Posterior vena cava (tissue), 2 donors: ENCODE results near the gene QPCTL. TPM values are rescaled to one million over a fixed set of nuclear protein-coding genes. Genes with fewer than 3 reads are reported as not detected.
"Not testable (repeated sequence)": the region's sequence is repeated elsewhere in the genome, so short reads cannot be mapped to it uniquely, and the experiment has no call there.

Experiments
- DNase-seq: peaks from one replicate; pipeline ENCODE4 v3.0.0-alpha.2; 2020; ENCODE audit warnings: low spot score
- intact Hi-C, 2 donors: fragments of 100-400 bp; cut with DNase I; formaldehyde crosslinking; loops; one replicate each; pipeline versions ENCODE4 v1.14.1 to v1.14.2; 2022 to 2023
- total RNA-seq, 2 donors: library from RNA; stranded (reverse); fragmentation: NEBNext Ultra II Directional; extraction: Animal tissue kit (Norgen Biotek cat#: 25700); gene quantifications; one replicate each; pipeline ENCODE4 v1.2.1, GENCODE V29; 2021
- donor health status: DM: yes; HTN: yes; CAD: no.
- donor health status: DM: yes; HTN: yes; CAD: no.

Gene QPCTL
- total RNA-seq, 2 donors from 2014 or later = 3.1 to 4.5 TPM

DNA sequence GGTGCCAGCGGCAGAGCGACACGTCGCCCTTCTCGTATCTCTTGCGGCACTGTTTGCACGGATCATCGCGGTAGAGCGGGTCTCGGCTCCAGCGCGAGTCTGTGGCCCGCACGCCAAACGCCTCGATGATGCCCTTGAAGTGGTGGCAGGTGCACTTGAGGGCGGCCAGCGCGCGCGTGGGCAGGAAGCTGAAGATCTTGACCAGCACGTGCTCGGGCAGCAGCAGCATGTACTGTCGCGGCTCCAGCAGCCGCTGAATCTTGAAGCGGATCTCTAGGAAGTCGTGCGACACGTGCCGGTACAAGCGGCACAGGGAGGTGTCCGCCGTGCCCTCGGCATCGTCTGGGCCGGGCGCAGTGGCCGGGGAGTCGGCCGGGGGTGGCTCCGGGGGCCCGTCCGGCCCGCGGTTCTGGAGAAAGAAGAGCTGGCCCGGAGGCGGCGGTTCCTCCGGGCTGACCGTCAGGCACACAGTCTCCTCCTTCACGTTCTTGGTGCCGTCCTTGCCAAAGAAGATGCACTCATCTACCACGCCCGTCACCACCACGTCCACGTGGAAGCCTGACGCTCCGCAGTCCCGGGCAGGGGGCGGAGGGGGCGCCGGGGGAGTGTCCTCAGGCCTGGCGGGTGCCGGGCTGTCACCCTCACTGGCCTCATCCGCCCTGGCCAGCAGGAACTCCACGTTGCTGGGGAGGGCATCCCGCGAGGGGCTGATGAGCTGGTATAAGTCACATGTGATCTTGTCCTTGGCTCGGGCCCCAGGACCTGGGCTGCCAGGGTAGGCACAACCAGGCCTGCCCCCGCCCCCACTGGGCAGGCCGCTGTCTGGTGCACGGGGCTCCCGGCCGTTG is 19.6 kb downstream of the QPCTL start:
- intact Hi-C loops = loop anchor here in 1 of 2 donors (10.0 kb wide), 1 partner anchor 83 kb away; the partner anchor contains the start of gene DMWD

DNA sequence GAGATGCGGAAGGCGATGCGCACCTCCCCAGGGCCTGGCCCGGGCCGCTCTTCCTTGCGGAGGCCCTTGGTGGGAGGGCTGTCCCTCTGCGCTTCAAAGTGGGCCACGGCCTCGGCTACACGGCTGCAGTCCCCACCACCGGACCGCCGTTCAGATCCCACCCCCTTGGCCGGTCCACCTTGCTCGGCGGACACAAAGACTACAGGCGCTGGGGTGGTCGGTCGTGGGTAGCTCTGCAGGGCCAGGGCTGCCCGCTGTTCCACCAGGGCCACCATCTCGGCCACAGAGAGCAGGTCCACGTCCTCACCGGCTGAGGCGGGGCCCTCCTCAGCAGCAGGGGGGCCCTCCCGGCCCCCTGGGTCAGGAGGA is 20.2 kb downstream of the QPCTL start:
- intact Hi-C loops = loop anchor here in 1 of 2 donors (10.0 kb wide), 1 partner anchor 82 kb away; the partner anchor contains the start of gene DMWD
- no peak for DNase-seq

More for the DNA sequence above, 19.6 kb downstream of the QPCTL start:
- no peak for DNase-seq

DNA sequence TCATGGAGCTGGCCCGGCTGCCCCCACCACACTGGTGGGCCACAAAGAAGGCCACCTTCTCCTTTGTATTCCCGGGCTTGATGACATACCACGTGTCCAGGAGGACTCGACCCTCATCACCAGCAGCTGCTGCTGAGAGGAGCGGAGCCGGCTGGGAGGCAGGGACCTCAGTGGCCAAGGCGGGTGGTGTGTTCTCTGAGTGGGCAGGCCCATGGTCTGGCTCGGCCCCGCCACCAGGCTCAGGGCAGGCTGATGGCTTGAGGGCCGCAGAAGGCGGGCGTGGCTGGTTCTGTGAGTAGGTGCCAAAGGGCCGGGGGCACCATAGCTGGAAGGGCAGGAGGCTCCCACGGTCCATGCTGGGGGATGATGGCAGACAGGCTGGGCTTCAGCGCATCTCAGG is 20.7 kb downstream of the QPCTL start:
- no peak for DNase-seq
- intact Hi-C loops = loop anchor here in 1 of 2 donors (10.0 kb wide), 1 partner anchor 82 kb away; the partner anchor contains the start of gene DMWD

DNA sequence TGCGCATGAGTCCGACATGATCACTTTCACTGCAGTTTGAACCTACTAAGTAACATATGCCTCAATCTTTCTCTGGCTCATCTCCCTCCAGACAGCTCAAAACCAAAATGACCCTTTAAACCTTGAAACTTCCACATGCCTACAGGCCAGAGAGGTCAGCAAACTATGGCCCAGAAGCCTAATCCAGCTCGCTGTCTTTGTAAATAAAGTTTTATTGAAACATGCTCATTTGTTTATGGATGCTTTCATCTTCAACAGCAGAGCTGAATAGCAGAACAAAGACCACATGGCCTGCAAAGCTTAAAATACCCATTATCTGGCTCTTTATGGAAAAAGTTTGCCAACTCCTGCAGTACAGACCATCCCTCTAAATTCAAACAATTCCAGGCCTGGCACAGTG is 22.7 kb downstream of the QPCTL start:
- intact Hi-C loops = loop anchor here in 1 of 2 donors (10.0 kb wide), 1 partner anchor 80 kb away; the partner anchor contains the start of gene DMWD
- DNase-seq = no peak

DNA sequence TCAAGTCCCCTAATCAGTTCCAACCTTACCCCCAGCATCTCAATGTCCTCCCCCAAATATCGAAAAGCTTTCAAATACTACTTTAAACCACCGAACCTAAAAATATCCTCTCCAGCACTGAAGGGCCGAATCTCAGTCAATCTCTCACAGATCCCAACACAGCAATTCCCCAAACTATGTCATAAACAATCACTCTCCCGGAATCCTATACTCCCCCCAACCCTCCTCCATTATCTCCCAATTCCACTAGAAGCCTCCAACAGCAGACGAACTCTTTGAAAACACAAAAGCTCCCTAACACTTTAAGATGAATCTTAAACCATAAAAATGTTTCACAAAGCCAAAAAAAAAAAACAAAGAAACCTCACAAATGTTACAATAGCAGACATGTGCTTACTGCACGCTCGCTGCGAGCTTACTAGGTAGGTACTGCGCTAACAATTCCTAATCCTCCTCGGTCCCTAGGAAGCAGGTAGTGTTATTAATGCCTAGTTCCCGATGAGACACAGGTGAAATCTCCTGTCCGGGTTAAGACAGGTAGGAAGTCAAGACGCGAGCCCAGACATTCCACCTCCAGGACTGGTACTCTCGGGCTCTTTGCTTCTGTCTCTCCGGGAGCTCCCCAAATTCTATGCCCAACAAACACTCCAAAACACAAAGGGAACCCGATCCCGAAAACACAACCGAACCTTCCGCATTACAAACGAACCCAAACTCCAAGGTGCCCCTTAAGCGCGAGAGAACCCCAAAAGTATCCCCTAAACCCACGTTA is 24.1 kb downstream of the QPCTL start:
- no peak for DNase-seq
- intact Hi-C loops = loop anchor here in 1 of 2 donors (10.0 kb wide), 1 partner anchor 78 kb away; the partner anchor contains the start of gene DMWD

DNA sequence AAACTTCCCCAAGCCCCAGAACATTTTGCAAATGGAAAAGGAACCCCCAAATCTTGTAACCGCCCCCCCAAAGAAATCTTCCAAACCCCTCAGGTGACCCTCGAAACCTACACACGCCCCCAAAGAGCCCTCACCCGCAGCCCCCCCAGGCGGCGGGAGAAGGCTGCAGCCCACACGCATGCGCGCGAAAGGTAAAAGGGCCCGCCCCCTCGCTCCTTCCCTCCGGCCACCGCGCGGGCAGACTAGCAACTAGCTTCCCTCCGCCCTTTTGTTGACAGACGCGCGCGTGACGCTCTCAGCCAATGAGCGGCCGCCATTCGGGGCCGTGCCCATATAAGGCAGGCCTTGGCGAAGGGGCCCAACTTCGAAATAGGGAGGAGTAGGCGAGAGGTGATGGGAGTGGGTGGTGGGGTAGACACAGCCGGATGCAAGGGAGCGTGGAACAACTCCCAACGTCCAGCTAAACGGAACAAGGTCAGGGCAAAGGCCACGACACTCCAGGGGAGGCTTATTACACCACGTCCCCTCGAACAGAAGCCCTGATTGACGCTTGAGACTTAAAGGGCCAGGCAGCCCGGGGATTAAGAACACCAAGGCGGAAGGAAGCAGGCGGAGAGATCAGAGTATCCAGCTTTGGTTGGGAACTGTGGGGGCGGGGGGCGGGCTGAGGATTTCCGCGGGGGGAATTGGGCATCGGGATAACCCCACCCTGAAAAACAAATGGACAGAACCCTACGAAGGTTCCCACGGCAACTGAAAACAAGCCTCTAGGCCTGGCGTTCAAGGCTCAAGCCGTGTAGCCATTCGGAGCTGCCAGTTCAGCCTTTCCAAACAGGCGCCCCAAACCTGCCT is 24.9 kb downstream of the QPCTL start:
- DNase-seq = peak; percentile 100

DNA sequence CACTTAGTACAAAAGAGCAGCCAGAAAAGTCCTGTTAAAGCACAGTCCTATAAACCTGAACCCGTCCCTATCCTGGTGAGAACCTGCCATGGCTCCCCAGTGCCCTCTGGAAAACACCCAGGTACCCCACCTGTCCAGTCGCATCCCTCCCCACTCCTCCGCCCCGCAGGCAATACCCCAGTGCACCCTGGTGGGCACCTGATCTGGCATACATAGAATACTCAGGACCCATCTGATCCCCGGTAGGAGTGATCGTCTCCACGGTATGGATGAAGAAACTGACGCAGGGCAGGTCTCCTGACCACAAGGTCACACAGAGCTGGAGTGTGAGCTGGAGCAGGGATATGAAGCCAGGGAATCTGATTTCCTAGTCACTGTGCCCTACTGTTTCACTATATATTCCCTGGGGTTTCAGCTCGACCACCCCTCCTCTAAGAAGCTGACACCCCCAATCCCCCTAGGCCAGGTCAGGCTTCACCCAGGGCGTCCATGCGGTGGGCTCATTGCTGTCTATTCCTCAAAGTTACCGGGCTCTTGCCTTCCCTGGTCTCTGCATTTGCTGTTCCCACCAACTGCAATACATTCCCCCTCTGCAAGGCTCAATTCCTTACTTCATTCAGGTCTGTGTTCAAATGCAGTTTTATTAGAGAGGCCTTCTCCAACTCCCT is 25.7 kb downstream of the QPCTL start:
- DNase-seq = no peak

More for the DNA sequence above, 24.9 kb downstream of the QPCTL start:
- intact Hi-C loops = loop anchor here in 1 of 2 donors (10.0 kb wide), 1 partner anchor 77 kb away; the partner anchor contains the start of gene DMWD

DNA sequence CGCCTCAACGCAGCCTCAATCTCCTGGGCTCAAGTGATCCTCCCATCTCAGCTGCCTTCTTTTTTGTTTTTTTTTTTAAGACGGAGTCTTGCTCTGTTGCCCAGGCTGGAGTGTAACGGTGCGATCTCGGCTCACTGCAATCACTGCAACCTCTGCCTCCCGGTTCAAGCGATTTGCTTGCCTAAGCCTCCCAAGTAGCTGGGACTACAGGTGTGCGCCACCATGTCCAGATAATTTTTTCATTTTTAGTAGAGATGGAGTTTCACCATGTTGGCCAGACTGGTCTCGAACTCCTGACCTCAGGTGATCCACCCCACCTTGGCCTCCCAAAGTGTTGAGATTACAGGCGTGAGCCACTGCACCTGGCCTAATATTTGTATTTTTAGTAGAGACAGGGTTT is 27.6 kb downstream of the QPCTL start:
- DNase-seq, intact Hi-C loops: not testable (repeated sequence)

More for the DNA sequence above, 25.7 kb downstream of the QPCTL start:
- intact Hi-C loops = loop anchor here in 1 of 2 donors (10.0 kb wide), 1 partner anchor 77 kb away; the partner anchor contains the start of gene DMWD

DNA sequence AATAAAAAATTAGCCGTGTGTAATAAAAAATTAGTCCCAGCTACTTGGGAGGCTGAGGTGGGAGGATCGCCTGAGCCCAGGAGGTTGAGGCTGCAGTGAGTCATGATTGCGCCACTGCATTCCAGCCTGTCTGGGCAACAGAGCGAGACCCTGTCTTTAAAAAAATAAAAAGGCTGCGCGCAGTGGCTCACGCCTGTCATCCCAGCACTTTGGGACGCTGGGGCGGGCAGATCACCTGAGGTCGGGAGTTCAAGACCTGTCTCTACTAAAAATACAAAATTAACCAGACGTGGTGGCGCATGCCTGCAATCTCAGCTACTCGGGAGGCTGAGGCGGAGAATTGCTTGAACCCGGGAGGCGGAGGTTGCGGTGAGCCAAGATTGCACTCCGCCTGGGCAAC is 36.2 kb downstream of the QPCTL start:
- DNase-seq, intact Hi-C loops: not testable (repeated sequence)

DNA sequence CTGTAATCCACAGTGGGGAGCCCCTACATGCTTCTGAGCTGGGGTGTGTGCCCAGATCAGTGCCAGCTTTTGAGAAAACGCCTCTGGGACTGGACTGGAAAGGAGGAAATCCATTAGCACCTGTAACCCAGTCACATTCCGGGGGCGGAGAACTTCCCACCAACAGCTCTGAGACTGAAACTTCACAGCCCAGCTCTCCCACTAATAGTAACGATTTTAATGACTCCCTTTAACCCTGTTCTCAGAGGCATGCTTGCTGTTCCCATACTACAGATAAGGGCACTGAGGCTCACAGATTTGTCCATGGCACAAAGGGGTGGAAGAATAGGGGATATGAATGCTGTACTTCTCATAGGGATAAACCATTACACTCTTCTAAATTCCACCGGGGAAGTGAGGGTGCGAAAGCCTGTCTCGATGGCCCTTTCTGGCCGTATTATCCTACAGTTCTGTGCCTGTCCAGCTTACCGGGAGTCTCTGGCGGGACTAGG is 37.4 kb downstream of the QPCTL start:
- intact Hi-C loops = no loop called here
- DNase-seq = no peak

DNA sequence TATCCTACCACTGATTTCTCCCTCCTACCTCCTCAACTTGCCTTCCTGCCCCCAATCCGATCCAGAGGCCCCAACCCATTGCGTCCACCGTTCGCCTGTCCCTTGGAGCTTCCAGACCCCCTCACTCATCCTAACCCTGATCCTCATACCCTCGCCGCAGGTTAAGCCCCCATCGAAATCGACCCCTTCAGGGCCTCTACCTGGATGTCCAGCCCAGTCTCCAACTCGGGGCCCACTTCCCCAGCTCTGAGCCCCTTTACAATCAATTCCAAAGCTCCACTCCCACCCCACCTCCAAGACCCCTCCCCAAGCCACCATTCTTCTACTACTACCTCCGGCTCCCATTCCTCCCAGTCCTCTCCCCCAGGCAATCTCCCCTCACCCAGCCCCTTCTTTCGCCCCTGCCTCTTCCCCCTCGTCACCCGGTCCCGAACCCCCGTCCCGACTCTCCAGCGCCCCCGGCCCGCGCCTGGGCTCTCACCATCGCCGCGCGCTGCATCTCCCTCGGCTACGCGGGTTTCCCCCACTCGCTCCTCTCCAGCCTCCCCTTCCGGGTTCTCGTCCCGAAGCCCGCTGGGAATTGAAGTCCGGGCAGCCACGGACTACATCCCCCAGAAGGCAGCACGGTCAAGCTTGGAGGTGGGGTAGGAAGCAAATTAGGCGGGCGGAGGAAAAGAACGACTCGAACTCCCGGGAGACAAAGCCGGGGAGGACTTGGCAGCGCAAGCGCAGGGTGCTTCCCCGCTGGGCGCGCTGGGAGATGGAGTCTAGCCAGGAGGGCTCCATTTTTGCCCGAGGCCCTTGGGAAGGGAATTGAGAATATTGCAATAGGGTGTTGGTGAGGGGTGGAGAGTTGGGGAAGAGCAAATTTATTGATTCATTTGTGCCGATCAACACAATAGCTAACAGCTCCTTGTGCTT is 38.2 kb downstream of the QPCTL start, which contains the start of gene FBXO46:
Gene FBXO46 (minus strand): TSS at position 529 of the 921 bp plus-strand sequence. CDS start 17,401 bp downstream, outside the sequence.
- intact Hi-C loops = no loop called here
- DNase-seq = peak; percentile 98

DNA sequence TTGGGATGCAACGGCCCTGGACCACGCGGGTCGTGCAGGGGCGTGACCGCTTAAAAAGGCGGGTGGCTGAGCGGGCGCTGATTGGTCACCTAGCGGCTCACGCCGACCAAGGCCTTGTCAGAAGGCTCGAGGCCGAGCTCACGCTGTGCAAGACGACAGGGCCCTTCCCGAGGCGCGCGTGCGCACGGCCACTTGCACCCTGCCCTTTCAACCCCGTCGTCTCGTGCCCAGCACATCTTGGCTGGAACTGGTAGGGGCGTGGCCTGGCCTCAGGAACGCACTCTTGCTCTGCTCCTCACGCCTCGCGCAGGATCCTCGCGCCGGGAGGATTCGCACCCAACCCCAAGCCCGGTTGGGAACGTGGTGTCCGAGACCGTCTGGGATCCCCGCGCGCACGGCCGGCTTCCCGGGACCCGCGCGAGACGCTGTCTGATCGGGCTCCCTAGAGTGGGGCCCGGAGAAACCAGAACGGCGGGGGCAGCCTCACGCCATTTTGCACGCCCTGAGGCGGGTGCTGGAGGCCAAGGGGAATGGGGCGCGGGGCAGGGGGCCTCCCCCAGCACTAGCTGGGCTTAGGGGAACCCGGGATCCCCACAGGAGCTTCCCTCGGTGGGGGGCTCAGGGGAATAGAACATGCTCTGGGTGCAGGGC is 40.8 kb downstream of the QPCTL start, which contains the start of gene MEIOSIN:
Gene MEIOSIN (plus strand): TSS at position 280 of the 651 bp plus-strand sequence. CDS start 1,938 bp downstream, outside the sequence.
- intact Hi-C loops = no loop called here
- no peak for DNase-seq

DNA sequence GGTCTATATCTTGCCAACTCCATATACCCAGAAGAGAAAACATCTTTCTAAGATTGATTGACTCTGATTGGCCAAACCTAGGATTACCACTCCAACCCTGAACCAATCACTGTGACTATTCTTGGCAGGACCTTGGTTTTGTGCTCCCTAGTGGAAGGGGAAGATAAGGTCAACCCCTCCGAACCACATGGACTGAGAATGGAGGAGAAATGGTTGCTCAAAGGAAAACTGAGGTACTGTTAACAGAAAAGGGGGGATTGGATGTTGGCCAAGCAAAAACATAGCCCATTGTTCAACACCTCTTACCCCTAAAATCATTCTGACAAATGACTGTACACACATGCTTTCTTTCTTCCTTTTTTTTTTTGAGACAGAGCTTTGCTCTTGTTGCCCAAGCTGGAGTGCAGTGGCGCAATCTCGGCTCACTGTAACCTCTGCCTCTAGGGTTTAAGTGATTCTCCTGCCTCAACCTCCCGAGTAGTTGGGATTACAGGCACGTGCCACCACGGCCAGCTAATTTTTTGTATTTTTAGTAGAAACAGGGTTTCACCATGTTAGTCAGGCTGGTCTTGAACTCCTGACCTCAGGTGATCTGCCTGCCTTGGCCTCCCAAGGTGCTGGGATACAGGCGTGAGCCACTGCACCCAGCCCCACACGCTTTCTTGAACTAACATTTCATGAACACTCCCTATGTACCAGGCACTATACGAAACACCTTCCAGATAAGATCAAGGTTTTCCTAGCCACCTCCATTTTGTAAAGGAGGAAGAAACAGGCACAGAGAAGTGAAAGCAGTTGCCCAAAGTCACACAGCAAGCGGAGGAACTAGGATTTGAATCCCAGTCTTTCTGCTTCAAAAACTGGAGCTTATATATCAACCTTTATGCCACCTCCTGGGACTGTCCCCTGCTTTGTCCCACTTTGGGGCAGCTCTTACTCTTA is 47.3 kb downstream of the QPCTL start:
- DNase-seq = no peak
- intact Hi-C loops = no loop called here

DNA sequence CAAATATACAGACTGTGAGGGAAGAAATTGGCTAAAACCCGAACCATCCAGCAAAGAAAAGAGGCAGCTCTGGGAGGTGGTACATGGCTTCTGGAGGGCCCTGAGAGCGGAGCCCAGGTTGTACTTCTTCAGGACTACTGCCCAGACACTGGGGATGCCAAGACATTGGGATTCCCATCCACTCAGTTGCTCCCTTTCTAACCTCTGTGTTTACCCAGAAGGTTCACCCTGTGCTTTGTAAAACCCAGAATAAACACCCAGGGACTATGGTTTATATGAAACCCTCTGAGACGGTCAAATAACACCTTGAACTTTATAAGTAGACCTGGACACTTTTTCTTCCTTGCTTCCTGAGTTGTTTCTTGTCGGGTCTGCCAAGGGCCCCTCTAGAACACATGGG is 50.5 kb downstream of the QPCTL start:
- intact Hi-C loops = no loop called here
- DNase-seq = no peak

DNA sequence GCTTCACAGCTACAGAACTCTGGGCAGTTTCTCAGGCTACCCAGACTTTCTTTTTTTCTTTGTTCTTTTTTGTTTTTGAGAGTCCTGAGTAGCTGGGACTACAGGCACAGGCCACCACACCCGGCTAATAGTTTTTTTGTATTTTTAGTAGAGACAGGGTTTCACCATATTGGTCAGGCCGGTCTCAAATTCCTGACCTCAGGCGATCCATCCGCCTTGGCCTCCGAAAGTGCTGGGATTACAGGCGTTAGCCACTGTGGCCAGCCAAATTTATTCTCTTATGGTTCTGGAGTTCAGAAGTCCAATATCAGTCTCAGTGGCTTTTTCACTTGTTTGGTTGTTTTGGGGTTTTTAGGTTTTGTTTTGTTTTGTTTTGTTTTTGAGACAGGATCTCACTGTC is 53.1 kb downstream of the QPCTL start:
- no peak for DNase-seq
- intact Hi-C loops = no loop called here
